Small intestine (tissue), 7 donors: ENCODE data around the gene GALNT14. TPM values are rescaled to one million over a fixed set of nuclear protein-coding genes. Genes with fewer than 3 reads are reported as not detected.

Experiments used
- DNase-seq, 2 donors: peaks; one replicate each; pipeline versions ENCODE4 v3.0.0 to v3.0.0-alpha.2; 2013
- FAIRE-seq: peaks from 2 replicates; lab custom pipeline; 2012; peaks lifted over from hg19 to GRCh38; lab: Jason Lieb, UNC
- H3K27ac ChIP-seq, 3 donors: one replicate each; pipeline ENCODE4 v1.5.1; 2013; ENCODE audit warnings: low read length in 2 of 3, mild to moderate bottlenecking in 2 of 3, control low read depth in 1 of 3, inconsistent platforms in 1 of 3, low read depth in 1 of 3, moderate library complexity in 1 of 3
- H3K27me3 ChIP-seq, 3 donors: one replicate each; pipeline ENCODE4 v1.6.1; 2013; ENCODE audit warnings: low read length in 3 of 3, inconsistent platforms in 1 of 3; ENCODE audit not compliant: control insufficient read depth in 3 of 3, insufficient read depth in 3 of 3
- H3K36me3 ChIP-seq, 3 donors: one replicate each; pipeline ENCODE4 v1.6.1; 2013; ENCODE audit warnings: low read length in 3 of 3, inconsistent platforms in 1 of 3, low read depth in 1 of 3, mild to moderate bottlenecking in 1 of 3, moderate library complexity in 1 of 3; ENCODE audit not compliant: control insufficient read depth in 3 of 3, insufficient read depth in 2 of 3
- H3K4me1 ChIP-seq, 3 donors: one replicate each; pipeline ENCODE4 v1.6.1; 2013; ENCODE audit warnings: low read length in 2 of 3, inconsistent platforms in 1 of 3, low read depth in 1 of 3, mild to moderate bottlenecking in 1 of 3, moderate library complexity in 1 of 3; ENCODE audit not compliant: control insufficient read depth in 3 of 3, insufficient read depth in 2 of 3
- H3K4me3 ChIP-seq, 3 donors: one replicate each; pipeline ENCODE4 v1.5.1; 2013; ENCODE audit warnings: low read length in 3 of 3, control low read depth in 1 of 3, inconsistent platforms in 1 of 3, low read depth in 1 of 3, mild to moderate bottlenecking in 1 of 3, moderate library complexity in 1 of 3
- H3K9me3 ChIP-seq, 2 donors: one replicate each; pipeline ENCODE4 v1.6.1; 2013; ENCODE audit warnings: low read depth in 1 of 2, low read length in 1 of 2; ENCODE audit not compliant: control insufficient read depth in 2 of 2, insufficient read depth in 1 of 2
- WGBS, 3 donors: extraction: QIAGEN DNeasy Blood & Tissue Kit; methylation state at CpG; one replicate each; pipeline ENCODE4 v1.1.7; 2013; 5-methylcytosine and 5-hydroxymethylcytosine counted together
- polyA plus RNA-seq, 4 donors: library from polyadenylated mRNA; stranded (reverse) in 3 of 4; unstranded in 1 of 4; fragments of 200-250 nt in 3 of 4; fragments of 120-200 nt in 1 of 4; gene quantifications; one replicate each; pipeline versions ENCODE4 v1.2.1 to v1.2.3, GENCODE V29; 2013
- donor health status: healthy with polysubstance abuse.
- donor health status: control.
- donor health status: control.
- donor health status: Bipolar disorder and iron deficiency.
- donor health status: healthy.

GALNT14 gene
- polyA plus RNA-seq, 4 donors = 0.24 to 8.2 (median 2.2) TPM; not detected in 1

GRCh38 chr2:30865243-30865642 is 273.0 kb downstream of the GALNT14 start:
- WGBS, 3 donors = 58 to 72% (median 65%) methylated on average over 1 of the region's 1 CpG
- no peaks in the 10 kb centered on the region for H3K9me3 ChIP-seq
- FAIRE-seq (no peak), DNase-seq (no peak)
- no peak overlapping the region for H3K27ac ChIP-seq
- H3K36me3 ChIP-seq = no peaks in the 10 kb centered on the region
- no peaks in the 10 kb centered on the region for H3K27me3 ChIP-seq
- no peak overlapping the region for H3K4me3 ChIP-seq
- H3K4me1 ChIP-seq = no peaks in the 10 kb centered on the region

GRCh38 chr2:30862054-30862651 is 276.1 kb downstream of the GALNT14 start:
- Histone ChIP-seq H3K27ac (no peak overlapping the region), H3K36me3 (no peaks in the 10 kb centered on the region), H3K4me1 (no peaks in the 10 kb centered on the region), H3K27me3 (no peaks in the 10 kb centered on the region), H3K4me3 (no peak overlapping the region), H3K9me3 (no peaks in the 10 kb centered on the region)
- no peak for FAIRE-seq
- WGBS, 3 donors = 42 to 52% (median 52%) methylated on average over 3 of the region's 3 CpGs
- peak; percentile 69 to 70 for DNase-seq

- H3K27ac ChIP-seq = no peak overlapping the region
- 73 to 80% (median 79%) methylated on average over 4 of the region's 4 CpGs for WGBS, 3 donors
- FAIRE-seq = no peak
Observed at GRCh38 chr2:30860726-30861125, 277.5 kb downstream of the GALNT14 start.

More at GRCh38 chr2:30860726-30861125, 277.5 kb downstream of the GALNT14 start:
- H3K36me3 ChIP-seq = no peaks in the 10 kb centered on the region
- H3K4me3 ChIP-seq = no peak overlapping the region
- DNase-seq = no peak
- no peaks in the 10 kb centered on the region for H3K4me1 ChIP-seq
- H3K27me3 ChIP-seq = no peaks in the 10 kb centered on the region
- H3K9me3 ChIP-seq = no peaks in the 10 kb centered on the region

Other genes with a start within 250 kb of the GALNT14 start
- under 1 TPM in 2 of 4 donors, not detected in 2; 0.06 to 0.15 TPM for gene CAPN14, start 79.1 kb upstream of the GALNT14 start, polyA plus RNA-seq
- gene EHD3, start 95.7 kb upstream of the GALNT14 start, polyA plus RNA-seq = 1 to 10 TPM in 3 of 4 donors, under 1 TPM in 1; 0.22 to 2.7 (median 1.9) TPM